BJ (cell line): ENCODE results near the gene LVRN. TPM values are rescaled to one million over a fixed set of nuclear protein-coding genes. Genes with fewer than 3 reads are reported as not detected.

Experiments
- CTCF ChIA-PET: fragments of 350-600 bp; formaldehyde crosslinking; extraction: SDS; loops from one replicate; lab custom pipeline; 2021; ENCODE audit warnings: antibody characterized with exemption, inconsistent platforms; lab: Yijun Ruan, JAX
- POLR2A ChIA-PET: fragments of 300-600 bp; sonication (Branson Sonifier 250); formaldehyde crosslinking; extraction: SDS; loops from one replicate; lab custom pipeline; 2021; ENCODE audit warnings: antibody characterized with exemption; lab: Charles Lee
- DNase-seq: peaks from one replicate; pipeline ENCODE4 v3.0.0-alpha.2; 2011; ENCODE audit warnings: low read depth
- H3K27me3 ChIP-seq: 2 replicates; pipeline ENCODE4 v1.6.0; 2011; ENCODE audit warnings: low read length; ENCODE audit not compliant: control insufficient read depth, insufficient read depth
- H3K36me3 ChIP-seq: 2 replicates; pipeline ENCODE4 v1.5.1; 2011; ENCODE audit warnings: low read length; ENCODE audit not compliant: control insufficient read depth, insufficient read depth
- H3K4me3 ChIP-seq: 2 replicates; pipeline ENCODE4 v1.5.1; 2011; ENCODE audit warnings: low read depth, mild to moderate bottlenecking, control low read depth, low read length
- CTCF ChIP-seq: IDR thresholded peaks from 2 replicates; pipeline ENCODE4 v1.5.1; 2011; ENCODE audit warnings: low read depth, mild to moderate bottlenecking, control low read depth, inconsistent platforms, low read length, moderate library complexity; ENCODE audit not compliant: insufficient read depth
- polyA plus RNA-seq: library from polyadenylated mRNA; depleted of rRNA; stranded (reverse); fragments of >200 nt; gene quantifications from 2 replicates; pipeline ENCODE4 v1.2.3, GENCODE V29; 2011

Gene LVRN
- polyA plus RNA-seq, 1 experiment: 0.05 TPM

- ChIA-PET CTCF (interaction anchor here (0.5 to 1.7 kb wide), 5 partner anchors 15 to 526 kb away, joined by 3 to 5 read pairs (median 4); no protein-coding TSS in a partner anchor), POLR2A (no interaction called here)
- H3K27me3 ChIP-seq: peaks cover 7% of the 10 kb centered on the region; the same call in 1 of the 2 replicates
- peak overlapping the region; percentile 21 for H3K4me3 ChIP-seq
- DNase-seq: no peak
- TF ChIP-seq CTCF: no peak
- no peaks in the 10 kb centered on the region for H3K36me3 ChIP-seq
Observed at GRCh38 chr5:115961381-115962238, 665 bp upstream of the LVRN start.

- H3K27me3 ChIP-seq: peaks cover 7% of the 10 kb centered on the region; the same call in 1 of the 2 replicates
- no peak for DNase-seq
- POLR2A ChIA-PET: interaction anchor here (0.5 kb wide), 1 partner anchor 98 kb away, joined by 3 read pairs; no protein-coding TSS in a partner anchor
- CTCF ChIA-PET: interaction anchor here (0.9 to 1.0 kb wide), 2 partner anchors 17 to 22 kb away, joined by 3 to 4 read pairs; no protein-coding TSS in a partner anchor
- TF ChIP-seq CTCF: no peak
- H3K36me3 ChIP-seq: no peaks in the 10 kb centered on the region
- H3K4me3 ChIP-seq: no peak overlapping the region; the same call in 1 of the 2 replicates
Observed at GRCh38 chr5:115962565-115963402, 509 bp downstream of the LVRN start.

- no peak overlapping the region for H3K4me3 ChIP-seq
- ChIA-PET CTCF (interaction anchor here (0.9 to 1.0 kb wide), 2 partner anchors 18 to 23 kb away, joined by 3 to 4 read pairs; no protein-coding TSS in a partner anchor), POLR2A (no interaction called here)
- peaks cover 7% of the 10 kb centered on the region; the same call in 1 of the 2 replicates for H3K27me3 ChIP-seq
- TF ChIP-seq CTCF: no peak
- no peak for DNase-seq
- no peaks in the 10 kb centered on the region for H3K36me3 ChIP-seq
Observed at GRCh38 chr5:115963566-115963965, 1.3 kb downstream of the LVRN start.

- ChIA-PET POLR2A (interaction anchor here (0.6 kb wide), 1 partner anchor 18 kb away, joined by 8 read pairs; no protein-coding TSS in a partner anchor), CTCF (no interaction called here)
- peaks cover 2% of the 10 kb centered on the region; the same call in 1 of the 2 replicates for H3K27me3 ChIP-seq
- no peak for DNase-seq
- no peak overlapping the region for H3K4me3 ChIP-seq
- no peaks in the 10 kb centered on the region for H3K36me3 ChIP-seq
- TF ChIP-seq CTCF: no peak
Observed at GRCh38 chr5:115968770-115969169, 6.5 kb downstream of the LVRN start.
